Trophoblast cell (in vitro differentiated cells and primary cell): ENCODE data around the gene BTBD6.

ENCODE experiments used
- DNase-seq, 2 donors: peaks; one replicate each; pipeline ENCODE4 v3.0.0-alpha.2; 2016
- H2AFZ ChIP-seq: 2 replicates; pipeline ENCODE4 v1.6.1; 2013; ENCODE audit warnings: low read length, moderate library complexity, mild to moderate bottlenecking; ENCODE audit not compliant: insufficient read depth, poor library complexity
- H2AK5ac ChIP-seq: 2 replicates; pipeline ENCODE4 v1.6.1; 2013; ENCODE audit warnings: mild to moderate bottlenecking, low read length
- H2BK120ac ChIP-seq: 2 replicates; pipeline ENCODE4 v1.6.1; 2013; ENCODE audit warnings: low read length, mild to moderate bottlenecking, moderate library complexity; ENCODE audit not compliant: insufficient read depth, poor library complexity
- H2BK12ac ChIP-seq: 2 replicates; pipeline ENCODE4 v1.6.1; 2013; ENCODE audit warnings: mild to moderate bottlenecking, low read length, moderate library complexity
- H2BK5ac ChIP-seq: 2 replicates; pipeline ENCODE4 v1.6.1; 2013; ENCODE audit warnings: low read length, low read depth, moderate library complexity, mild to moderate bottlenecking; ENCODE audit not compliant: poor library complexity
- H3K14ac ChIP-seq: 2 replicates; pipeline ENCODE4 v1.6.1; 2013; ENCODE audit warnings: mild to moderate bottlenecking, low read length
- H3K18ac ChIP-seq: 2 replicates; pipeline ENCODE4 v1.6.1; 2013; ENCODE audit warnings: mild to moderate bottlenecking, low read length
- H3K23ac ChIP-seq: 2 replicates; pipeline ENCODE4 v1.6.1; 2013; ENCODE audit warnings: low read length
- H3K27ac ChIP-seq: 2 replicates; pipeline ENCODE4 v1.5.1; 2013; ENCODE audit warnings: low read depth, mild to moderate bottlenecking, inconsistent platforms, low read length, moderate library complexity
- H3K27me3 ChIP-seq: 2 replicates; pipeline ENCODE4 v1.6.1; 2013; ENCODE audit warnings: inconsistent platforms, mild to moderate bottlenecking, low read length, moderate library complexity; ENCODE audit not compliant: insufficient read depth
- H3K36me3 ChIP-seq, 2 experiments: 1 replicate in 1 of 2; 2 replicates in 1 of 2; pipeline ENCODE4 v1.6.1; 2013; ENCODE audit warnings: low read length in 2 of 2, mild to moderate bottlenecking in 2 of 2, moderate library complexity in 1 of 2; ENCODE audit not compliant: insufficient read depth in 2 of 2, control insufficient read depth in 1 of 2
- H3K4ac ChIP-seq: 2 replicates; pipeline ENCODE4 v1.6.1; 2013; ENCODE audit warnings: low read depth, mild to moderate bottlenecking, low read length, moderate library complexity
- H3K4me1 ChIP-seq, 2 experiments: 1 replicate in 1 of 2; 2 replicates in 1 of 2; pipeline ENCODE4 v1.6.1; 2013; ENCODE audit warnings: low read length in 2 of 2, mild to moderate bottlenecking in 2 of 2, moderate library complexity in 1 of 2; ENCODE audit not compliant: insufficient read depth in 2 of 2, control insufficient read depth in 1 of 2
- H3K4me2 ChIP-seq: 2 replicates; pipeline ENCODE4 v1.6.1; 2013; ENCODE audit warnings: inconsistent platforms, mild to moderate bottlenecking, low read length, moderate library complexity
- H3K4me3 ChIP-seq: 2 replicates; pipeline ENCODE4 v1.5.1; 2013; ENCODE audit warnings: mild to moderate bottlenecking, low read depth, low read length, inconsistent platforms
- H3K79me1 ChIP-seq: one replicate; pipeline ENCODE4 v1.6.1; 2013; ENCODE audit warnings: low read length
- H3K79me2 ChIP-seq: 2 replicates; pipeline ENCODE4 v1.6.1; 2013; ENCODE audit warnings: low read length, mild to moderate bottlenecking; ENCODE audit not compliant: control insufficient read depth, insufficient read depth, poor library complexity
- H3K9ac ChIP-seq: 2 replicates; pipeline ENCODE4 v1.6.1; 2013; ENCODE audit warnings: mild to moderate bottlenecking, low read length
- H3K9me3 ChIP-seq: 2 replicates; pipeline ENCODE4 v1.6.1; 2013; ENCODE audit warnings: low read depth, mild to moderate bottlenecking, control low read depth, inconsistent platforms, low read length; ENCODE audit not compliant: insufficient read depth
- H4K12ac ChIP-seq: 2 replicates; pipeline ENCODE4 v1.6.1; 2013; ENCODE audit warnings: low read depth, mild to moderate bottlenecking, low read length, moderate library complexity
- H4K8ac ChIP-seq: 2 replicates; pipeline ENCODE4 v1.6.1; 2013; ENCODE audit warnings: low read depth, mild to moderate bottlenecking, low read length, moderate library complexity
- H4K91ac ChIP-seq: one replicate; pipeline ENCODE4 v1.6.1; 2013; ENCODE audit warnings: low read depth, mild to moderate bottlenecking, low read length, moderate library complexity
- WGBS: extraction: QIAGEN DNeasy Blood & Tissue Kit; methylation state at CpG from one replicate; pipeline ENCODE4 v1.1.7; 2013; ENCODE audit warnings: missing lambda C conversion rate; ENCODE audit not compliant: insufficient read length, insufficient coverage; ENCODE audit errors: extremely low coverage; 5-methylcytosine and 5-hydroxymethylcytosine counted together

BTBD6 gene

DNA sequence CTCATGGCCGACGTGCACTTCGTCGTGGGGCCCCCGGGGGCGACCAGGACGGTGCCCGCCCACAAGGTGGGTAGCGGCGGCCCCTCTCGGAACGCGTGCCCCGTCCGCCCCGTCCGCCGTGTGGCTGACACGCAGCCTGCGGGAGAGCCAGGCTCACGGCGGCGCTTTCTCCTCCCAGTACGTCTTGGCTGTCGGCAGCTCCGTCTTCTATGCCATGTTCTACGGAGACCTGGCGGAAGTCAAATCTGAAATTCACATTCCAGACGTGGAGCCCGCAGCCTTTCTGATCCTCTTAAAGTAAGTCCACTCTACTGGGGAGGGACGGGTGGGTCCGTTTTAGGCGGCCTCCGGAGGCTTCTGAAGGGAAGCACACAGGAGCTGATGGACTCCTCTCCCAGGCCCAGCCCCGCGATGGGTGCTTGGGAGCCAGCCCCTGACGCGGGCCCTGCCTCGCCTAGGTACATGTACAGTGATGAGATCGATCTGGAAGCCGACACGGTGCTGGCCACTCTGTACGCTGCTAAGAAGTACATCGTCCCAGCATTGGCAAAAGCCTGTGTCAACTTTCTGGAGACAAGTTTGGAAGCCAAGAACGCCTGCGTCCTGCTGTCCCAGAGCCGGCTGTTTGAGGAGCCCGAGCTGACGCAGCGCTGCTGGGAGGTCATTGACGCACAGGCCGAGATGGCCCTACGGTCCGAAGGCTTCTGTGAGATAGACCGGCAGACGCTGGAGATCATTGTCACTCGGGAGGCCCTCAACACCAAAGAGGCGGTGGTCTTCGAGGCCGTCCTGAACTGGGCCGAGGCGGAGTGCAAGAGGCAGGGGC, 1.1 kb downstream of the BTBD6 start:
- whole genome bisulfite sequencing = no CpG with 5 or more reads among the region's 62 CpGs
- peak overlapping the region; percentile 69 for H3K18ac ChIP-seq
- peak overlapping the region; percentile 60 for H3K4me2 ChIP-seq
- H3K9ac ChIP-seq = peak overlapping the region; percentile 75
- peaks cover 23 to 40% of the 10 kb centered on the region in 2 experiments for H3K36me3 ChIP-seq
- no peaks in the 10 kb centered on the region for H3K27me3 ChIP-seq
- no peak overlapping the region for H3K23ac ChIP-seq
- H3K4ac ChIP-seq = peak overlapping the region; percentile 87
- no peak overlapping the region for H3K27ac ChIP-seq
- peak overlapping the region; percentile 91 for H3K14ac ChIP-seq
- H3K79me1 ChIP-seq = peaks cover 11% of the 10 kb centered on the region
- H3K9me3 ChIP-seq = no peaks in the 10 kb centered on the region
- peaks cover 8 to 10% of the 10 kb centered on the region in 2 experiments for H3K4me1 ChIP-seq
- peak overlapping the region; percentile 93 for H2AK5ac ChIP-seq
- H3K4me3 ChIP-seq = peak overlapping the region; percentile 86
- H2AFZ ChIP-seq = peak overlapping the region; percentile 53
- H2BK12ac ChIP-seq = no peak overlapping the region
- peaks cover 1% of the 10 kb centered on the region for H3K79me2 ChIP-seq
- peak overlapping the region; percentile 13 for H4K12ac ChIP-seq
- peak; percentile 37 to 70 for DNase-seq
- H2BK120ac ChIP-seq = no peak overlapping the region
- no peak overlapping the region for H2BK5ac ChIP-seq
- H4K8ac ChIP-seq = peak overlapping the region; percentile 40
- H4K91ac ChIP-seq = peak overlapping the region; percentile 88

DNA sequence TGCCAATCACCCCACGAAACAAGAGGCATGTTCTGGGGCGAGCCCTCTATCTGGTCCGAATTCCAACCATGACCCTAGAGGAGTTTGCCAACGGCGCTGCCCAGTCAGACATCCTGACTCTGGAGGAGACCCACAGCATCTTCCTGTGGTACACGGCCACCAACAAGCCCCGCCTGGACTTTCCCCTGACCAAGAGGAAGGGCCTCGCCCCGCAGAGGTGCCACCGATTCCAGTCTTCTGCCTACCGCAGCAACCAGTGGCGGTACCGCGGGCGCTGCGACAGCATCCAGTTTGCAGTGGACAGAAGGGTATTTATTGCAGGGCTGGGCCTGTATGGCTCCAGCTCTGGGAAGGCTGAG, 1.7 kb downstream of the BTBD6 start:
- DNase-seq = no peak
- H3K4ac ChIP-seq = no peak overlapping the region
- H3K18ac ChIP-seq = no peak overlapping the region
- no CpG with 5 or more reads among the region's 16 CpGs for WGBS
- peaks cover 1% of the 10 kb centered on the region for H3K79me2 ChIP-seq
- no peak overlapping the region for H4K8ac ChIP-seq
- H2BK120ac ChIP-seq = no peak overlapping the region
- no peaks in the 10 kb centered on the region for H3K9me3 ChIP-seq
- H3K36me3 ChIP-seq = peaks cover 24 to 40% of the 10 kb centered on the region in 2 experiments
- H3K4me2 ChIP-seq = no peak overlapping the region
- no peak overlapping the region for H4K91ac ChIP-seq
- no peak overlapping the region for H3K14ac ChIP-seq
- H3K9ac ChIP-seq = no peak overlapping the region
- H3K27ac ChIP-seq = no peak overlapping the region
- no peak overlapping the region for H2BK12ac ChIP-seq
- H3K4me1 ChIP-seq = peaks cover 8 to 10% of the 10 kb centered on the region in 2 experiments
- H2BK5ac ChIP-seq = no peak overlapping the region
- H2AK5ac ChIP-seq = no peak overlapping the region
- no peak overlapping the region for H3K23ac ChIP-seq
- H3K79me1 ChIP-seq = peaks cover 11% of the 10 kb centered on the region
- H4K12ac ChIP-seq = no peak overlapping the region
- H3K4me3 ChIP-seq = no peak overlapping the region
- no peaks in the 10 kb centered on the region for H3K27me3 ChIP-seq
- no peak overlapping the region for H2AFZ ChIP-seq

DNA sequence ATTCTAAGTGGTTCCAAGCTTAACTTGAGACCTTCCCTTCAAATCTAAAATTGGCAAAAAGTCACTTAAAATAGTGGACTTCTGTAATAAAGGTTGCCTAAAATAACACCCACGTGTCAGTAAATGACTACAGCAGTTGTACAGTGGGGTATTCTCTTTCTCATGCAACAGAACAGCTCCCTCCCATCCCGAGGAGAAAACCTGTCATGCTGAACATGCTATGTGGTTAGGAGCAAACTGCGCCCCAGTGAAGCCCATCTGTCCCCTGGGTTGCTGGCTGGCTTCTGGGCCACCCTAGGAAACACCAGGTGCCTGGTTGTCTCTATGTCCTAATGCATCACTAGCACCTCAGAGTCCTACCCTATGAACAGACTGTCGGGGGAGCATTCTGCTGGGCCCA, 2.7 kb downstream of the BTBD6 start:
- Histone ChIP-seq H2AFZ (no peak overlapping the region), H2AK5ac (no peak overlapping the region), H3K27me3 (no peaks in the 10 kb centered on the region), H2BK12ac (no peak overlapping the region), H2BK5ac (no peak overlapping the region), H3K23ac (no peak overlapping the region), H4K91ac (no peak overlapping the region), H3K9ac (no peak overlapping the region), H3K4me3 (no peak overlapping the region), H3K9me3 (no peaks in the 10 kb centered on the region), H3K36me3 (peaks cover 24 to 40% of the 10 kb centered on the region in 2 experiments), H2BK120ac (no peak overlapping the region), H4K12ac (no peak overlapping the region), H3K14ac (no peak overlapping the region), H3K79me2 (peaks cover 1% of the 10 kb centered on the region), H3K79me1 (peaks cover 11% of the 10 kb centered on the region), H3K4ac (no peak overlapping the region), H3K4me2 (no peak overlapping the region), H4K8ac (no peak overlapping the region), H3K27ac (no peak overlapping the region), H3K18ac (no peak overlapping the region), H3K4me1 (peaks cover 8 to 10% of the 10 kb centered on the region in 2 experiments)
- no peak for DNase-seq
- WGBS = no CpG with 5 or more reads among the region's 4 CpGs

DNA sequence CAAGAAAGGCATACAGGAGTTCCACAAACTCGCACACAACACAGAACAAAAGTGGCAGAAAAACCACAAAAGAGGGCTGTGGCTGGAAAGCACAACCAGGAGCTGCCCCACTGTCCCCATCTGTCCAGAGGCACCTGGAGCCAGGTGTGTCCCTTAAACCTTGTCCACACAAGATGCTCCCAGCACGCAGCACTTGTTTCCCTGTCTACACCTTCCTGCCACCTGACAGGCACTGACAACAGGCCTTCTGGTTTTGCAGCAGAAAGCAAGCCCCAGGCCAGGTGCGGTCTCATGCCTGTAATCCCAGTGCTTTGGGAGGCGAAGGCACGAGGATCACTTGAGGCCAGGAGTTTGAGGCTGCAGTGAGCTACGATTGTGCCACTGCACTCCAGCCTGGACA, 3.6 kb downstream of the BTBD6 start:
- WGBS = no CpG with 5 or more reads among the region's 6 CpGs
- Histone ChIP-seq H4K8ac (no peak overlapping the region), H3K9me3 (no peaks in the 10 kb centered on the region), H3K4me2 (no peak overlapping the region), H3K23ac (no peak overlapping the region), H2BK120ac (no peak overlapping the region), H2AK5ac (no peak overlapping the region), H3K79me1 (peaks cover 11% of the 10 kb centered on the region), H2AFZ (no peak overlapping the region), H2BK5ac (no peak overlapping the region), H3K27ac (no peak overlapping the region), H3K18ac (no peak overlapping the region), H3K14ac (no peak overlapping the region), H3K4me3 (no peak overlapping the region), H4K12ac (no peak overlapping the region), H3K36me3 (peaks cover 24 to 36% of the 10 kb centered on the region in 2 experiments), H4K91ac (no peak overlapping the region), H3K79me2 (peaks cover 1% of the 10 kb centered on the region), H3K27me3 (no peaks in the 10 kb centered on the region), H3K9ac (no peak overlapping the region), H3K4me1 (peaks cover 8 to 10% of the 10 kb centered on the region in 2 experiments), H3K4ac (no peak overlapping the region), H2BK12ac (no peak overlapping the region)
- DNase-seq = no peak
